HG03280 (cell line): ENCODE data around the gene POLG2.
A peak's percentile ranks its signal among the peaks of the same experiment; 100 is the strongest.

Source experiments
- ATAC-seq: cut with Tn5 transposase; IDR thresholded peaks from one replicate; pipeline ENCODE4 v1.9.1; 2021; ENCODE audit warnings: mild to moderate bottlenecking, moderate library complexity; ENCODE audit not compliant: unreplicated experiment

POLG2 gene

GRCh38 chr17:64496786-64497564 is at the start of gene POLG2:
Gene POLG2 (minus strand): TSS chr17:64497054. CDS start chr17:64496968, 86 bp downstream.
- peak; percentile 80 for ATAC-seq

- ATAC-seq: no peak
These were observed 47.9 kb upstream of the POLG2 start for GRCh38 chr17:64544742-64545141.

- no peak for ATAC-seq
These were observed 43.4 kb upstream of the POLG2 start for GRCh38 chr17:64540118-64540776.

- no peak for ATAC-seq
These were observed 41.8 kb upstream of the POLG2 start for GRCh38 chr17:64538508-64539130.

GRCh38 chr17:64537488-64537887 is 40.6 kb upstream of the POLG2 start:
- ATAC-seq: no peak

- no peak for ATAC-seq
These were observed 40.1 kb upstream of the POLG2 start for GRCh38 chr17:64536913-64537312.

GRCh38 chr17:64535357-64535756 is 38.5 kb upstream of the POLG2 start:
- no peak for ATAC-seq

- no peak for ATAC-seq
These were observed 37.3 kb upstream of the POLG2 start for GRCh38 chr17:64534187-64534586.

- ATAC-seq: no peak
These were observed 36.9 kb upstream of the POLG2 start for GRCh38 chr17:64533784-64534183.

- ATAC-seq: no peak
These were observed 35.6 kb upstream of the POLG2 start for GRCh38 chr17:64532409-64532808.

- no peak for ATAC-seq
These were observed 35.1 kb upstream of the POLG2 start for GRCh38 chr17:64531955-64532371.

- ATAC-seq: no peak
These were observed 32.4 kb upstream of the POLG2 start for GRCh38 chr17:64529221-64529620.

GRCh38 chr17:64527914-64528313 is 31.1 kb upstream of the POLG2 start:
- no peak for ATAC-seq

- no peak for ATAC-seq
These were observed 23.5 kb upstream of the POLG2 start for GRCh38 chr17:64520359-64520758.

GRCh38 chr17:64519601-64520000 is 22.7 kb upstream of the POLG2 start:
- ATAC-seq: no peak

GRCh38 chr17:64515829-64516228 is 19.0 kb upstream of the POLG2 start:
- ATAC-seq: no peak

GRCh38 chr17:64515419-64515818 is 18.6 kb upstream of the POLG2 start:
- ATAC-seq: no peak

GRCh38 chr17:64509179-64509578 is 12.3 kb upstream of the POLG2 start:
- ATAC-seq: no peak

- no peak for ATAC-seq
These were observed 11.8 kb upstream of the POLG2 start for GRCh38 chr17:64508683-64509082.

GRCh38 chr17:64507413-64507782 is 10.5 kb upstream of the POLG2 start:
- peak; percentile 12 for ATAC-seq

- ATAC-seq: peak; percentile 57
These were observed 9.9 kb upstream of the POLG2 start, which contains the start of gene CEP95 for GRCh38 chr17:64506576-64507412. Gene CEP95 (plus strand): TSS chr17:64506977. CDS start chr17:64507098, 121 bp downstream.
